ENCODE results near the gene CARMIL1. TPM values are rescaled to one million over a fixed set of nuclear protein-coding genes. Genes with fewer than 3 reads are reported as not detected.

CARMIL1 gene
- total and polyA plus RNA-seq, 2 of the 8 experiments (the other 6 are each of a cell fraction or from before 2014, with no cell fraction given): 20.3 to 40.4 TPM

- TF ChIP-seq, protein P1, sequence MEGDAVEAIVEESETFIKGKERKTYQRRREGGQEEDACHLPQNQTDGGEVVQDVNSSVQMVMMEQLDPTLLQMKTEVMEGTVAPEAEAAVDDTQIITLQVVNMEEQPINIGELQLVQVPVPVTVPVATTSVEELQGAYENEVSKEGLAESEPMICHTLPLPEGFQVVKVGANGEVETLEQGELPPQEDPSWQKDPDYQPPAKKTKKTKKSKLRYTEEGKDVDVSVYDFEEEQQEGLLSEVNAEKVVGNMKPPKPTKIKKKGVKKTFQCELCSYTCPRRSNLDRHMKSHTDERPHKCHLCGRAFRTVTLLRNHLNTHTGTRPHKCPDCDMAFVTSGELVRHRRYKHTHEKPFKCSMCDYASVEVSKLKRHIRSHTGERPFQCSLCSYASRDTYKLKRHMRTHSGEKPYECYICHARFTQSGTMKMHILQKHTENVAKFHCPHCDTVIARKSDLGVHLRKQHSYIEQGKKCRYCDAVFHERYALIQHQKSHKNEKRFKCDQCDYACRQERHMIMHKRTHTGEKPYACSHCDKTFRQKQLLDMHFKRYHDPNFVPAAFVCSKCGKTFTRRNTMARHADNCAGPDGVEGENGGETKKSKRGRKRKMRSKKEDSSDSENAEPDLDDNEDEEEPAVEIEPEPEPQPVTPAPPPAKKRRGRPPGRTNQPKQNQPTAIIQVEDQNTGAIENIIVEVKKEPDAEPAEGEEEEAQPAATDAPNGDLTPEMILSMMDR (IDR thresholded peaks at IDR 0.05; ENCODE audit: control extremely low read depth in 1 of 3, insufficient read depth in 1 of 3, low read depth in 1 of 3, low read length in 3 of 3): no peak
- TF ChIP-seq NANOG (IDR thresholded peaks at IDR 0.05; ENCODE audit: insufficient read depth, low read depth, low read length, poor library complexity, severe bottlenecking): no peak
- TF ChIP-seq NRF1 (IDR thresholded peaks at IDR 0.05; ENCODE audit: low read depth, low read length): no peak
- TF ChIP-seq TEAD4 (IDR thresholded peaks at IDR 0.05; ENCODE audit: low read depth, low read length): no peak
- TF ChIP-seq CEBPB (IDR thresholded peaks at IDR 0.05; ENCODE audit: low read depth, low read length): no peak
- TF ChIP-seq USF2 (IDR thresholded peaks at IDR 0.05; ENCODE audit: low read length): no peak
- no peak for TF ChIP-seq CBX8 (IDR thresholded peaks at IDR 0.05; ENCODE audit: borderline replicate concordance, low read depth, low read length)
These were observed 178.3 kb downstream of the CARMIL1 start (continued) for GRCh38 chr6:25457516-25457915.

Measured in H1 (cell line).